Aorta (tissue), 5 donors: ENCODE data around the gene CCM2L. TPM values are rescaled to one million over a fixed set of nuclear protein-coding genes. Genes with fewer than 3 reads are reported as not detected.
A peak's percentile ranks its signal among the peaks of the same experiment; 100 is the strongest.

ENCODE experiments used
- ATAC-seq: fragments of 200-7000 bp; cut with Tn5 transposase; one replicate; pipeline ENCODE4 v1.9.1; 2022; ENCODE audit warnings: moderate library complexity; ENCODE audit not compliant: low FRiP score
- DNase-seq, 2 donors: peaks; one replicate each; pipeline ENCODE4 v3.0.0-alpha.2; 2020
- H3K27ac ChIP-seq, 2 donors: one replicate each; pipeline ENCODE4 v1.5.1; 2013; ENCODE audit warnings: low read length in 2 of 2, mild to moderate bottlenecking in 2 of 2, moderate library complexity in 2 of 2, control low read depth in 1 of 2, inconsistent platforms in 1 of 2, low read depth in 1 of 2
- H3K27me3 ChIP-seq, 2 donors: one replicate each; pipeline ENCODE4 v1.6.1; 2013; ENCODE audit warnings: control low read depth in 1 of 2, low read length in 1 of 2, mild to moderate bottlenecking in 1 of 2, moderate library complexity in 1 of 2; ENCODE audit not compliant: insufficient read depth in 2 of 2, control insufficient read depth in 1 of 2
- H3K36me3 ChIP-seq, 2 donors: one replicate each; pipeline ENCODE4 v1.6.1; 2013; ENCODE audit warnings: control low read depth in 1 of 2, low read length in 1 of 2, mild to moderate bottlenecking in 1 of 2; ENCODE audit not compliant: insufficient read depth in 2 of 2, control insufficient read depth in 1 of 2
- H3K4me1 ChIP-seq, 2 donors: one replicate each; pipeline ENCODE4 v1.6.1; 2013; ENCODE audit warnings: low read length in 2 of 2, control low read depth in 1 of 2, mild to moderate bottlenecking in 1 of 2, moderate library complexity in 1 of 2; ENCODE audit not compliant: insufficient read depth in 2 of 2, control insufficient read depth in 1 of 2
- H3K4me3 ChIP-seq, 2 donors: one replicate each; pipeline ENCODE4 v1.5.1; 2013; ENCODE audit warnings: low read length in 2 of 2, control low read depth in 1 of 2, mild to moderate bottlenecking in 1 of 2
- H3K9me3 ChIP-seq: one replicate; pipeline ENCODE4 v1.6.1; 2013; ENCODE audit warnings: mild to moderate bottlenecking, low read length; ENCODE audit not compliant: control insufficient read depth
- WGBS, 2 donors: extraction: QIAGEN DNeasy Blood & Tissue Kit; methylation state at CpG; one replicate each; pipeline ENCODE4 v1.1.7; 2013; 5-methylcytosine and 5-hydroxymethylcytosine counted together
- intact Hi-C, 2 donors: fragments of 100-400 bp; cut with DNase I; formaldehyde crosslinking; loops; one replicate each; pipeline versions ENCODE4 v1.14.2 to v1.15.0; 2022
- polyA plus RNA-seq, 2 donors: library from polyadenylated mRNA; stranded (reverse); fragments of 200-250 nt; gene quantifications; one replicate each; pipeline ENCODE4 v1.2.3, GENCODE V29; 2013
- total RNA-seq, 2 donors: library from RNA; stranded (reverse); fragmentation: NEBNext Ultra II Directional; extraction: Animal tissue kit (Norgen Biotek cat#: 25700); gene quantifications; one replicate each; pipeline ENCODE4 v1.2.1, GENCODE V29; 2021
- donor health status: healthy with polysubstance abuse.
- donor health status: Bipolar disorder and iron deficiency.
- donor health status: DM: no; HTN: no; CAD: no.
- donor health status: DM: no; HTN: no; CAD: no.
- donor health status: DM: yes; HTN: yes; CAD: no.

Gene CCM2L
- total and polyA plus RNA-seq, 4 donors = 0.88 to 11.0 (median 4.6) TPM

DNA sequence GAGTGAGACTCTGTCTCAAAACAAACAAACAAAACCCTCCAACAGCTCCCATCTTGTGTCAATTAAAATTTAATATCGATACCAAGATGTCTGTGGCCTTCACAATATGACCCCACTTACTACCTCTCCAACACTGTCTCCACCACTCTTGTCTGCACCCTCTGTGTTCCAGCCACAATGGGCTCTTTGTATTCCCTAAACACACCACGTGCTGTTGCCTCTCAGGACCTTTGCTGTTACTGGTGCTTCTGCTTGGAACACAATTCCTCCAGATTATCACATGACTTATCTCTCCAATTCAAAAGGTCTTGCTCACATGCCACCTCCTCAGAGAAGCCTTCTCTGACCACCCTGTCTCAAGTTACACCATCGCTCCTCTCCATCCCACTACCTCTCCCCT, 35.8 kb downstream of the CCM2L start:
- H3K9me3 ChIP-seq = peaks cover 1% of the 10 kb centered on the region
- intact Hi-C loops = no loop called here
- H3K36me3 ChIP-seq = no peaks in the 10 kb centered on the region
- no peak overlapping the region for H3K27ac ChIP-seq
- no peaks in the 10 kb centered on the region for H3K27me3 ChIP-seq
- H3K4me1 ChIP-seq = no peaks in the 10 kb centered on the region
- H3K4me3 ChIP-seq = no peak overlapping the region
- DNase-seq (no peak), ATAC-seq (no peak)
- WGBS, 2 donors = 65 to 71% methylated on average over 3 of the region's 3 CpGs

DNA sequence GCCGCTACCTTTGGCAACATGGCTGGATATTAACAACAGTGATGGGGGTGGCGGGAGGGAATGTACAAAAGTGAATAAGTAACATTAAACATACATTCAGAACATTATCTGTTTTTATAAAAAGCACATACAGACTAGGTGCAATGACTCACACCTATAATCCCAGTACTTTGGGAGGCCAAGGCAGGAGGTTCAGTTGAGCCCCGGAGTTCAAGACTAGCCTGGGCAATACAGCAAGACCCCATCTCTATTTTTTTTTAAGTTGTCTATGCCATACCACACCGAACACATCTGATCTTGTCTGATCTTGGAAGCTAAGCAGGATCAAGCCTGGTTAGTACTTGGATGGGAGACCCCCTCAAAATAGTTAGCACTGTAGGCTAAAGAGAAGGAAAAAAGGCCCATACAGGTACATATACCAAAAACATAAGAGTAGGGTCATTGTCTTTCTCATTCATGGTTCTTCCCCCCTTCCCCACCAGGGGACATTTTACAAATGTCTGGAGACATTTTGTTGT, 40.1 kb downstream of the CCM2L start:
- no peak overlapping the region for H3K27ac ChIP-seq
- DNase-seq (no peak), ATAC-seq (no peak)
- intact Hi-C loops = no loop called here
- H3K27me3 ChIP-seq = no peaks in the 10 kb centered on the region
- peaks cover 1% of the 10 kb centered on the region for H3K9me3 ChIP-seq
- no peaks in the 10 kb centered on the region for H3K36me3 ChIP-seq
- H3K4me1 ChIP-seq = no peaks in the 10 kb centered on the region
- WGBS, 2 donors = 93 to 95% methylated on average over 4 of the region's 4 CpGs
- H3K4me3 ChIP-seq = no peak overlapping the region

DNA sequence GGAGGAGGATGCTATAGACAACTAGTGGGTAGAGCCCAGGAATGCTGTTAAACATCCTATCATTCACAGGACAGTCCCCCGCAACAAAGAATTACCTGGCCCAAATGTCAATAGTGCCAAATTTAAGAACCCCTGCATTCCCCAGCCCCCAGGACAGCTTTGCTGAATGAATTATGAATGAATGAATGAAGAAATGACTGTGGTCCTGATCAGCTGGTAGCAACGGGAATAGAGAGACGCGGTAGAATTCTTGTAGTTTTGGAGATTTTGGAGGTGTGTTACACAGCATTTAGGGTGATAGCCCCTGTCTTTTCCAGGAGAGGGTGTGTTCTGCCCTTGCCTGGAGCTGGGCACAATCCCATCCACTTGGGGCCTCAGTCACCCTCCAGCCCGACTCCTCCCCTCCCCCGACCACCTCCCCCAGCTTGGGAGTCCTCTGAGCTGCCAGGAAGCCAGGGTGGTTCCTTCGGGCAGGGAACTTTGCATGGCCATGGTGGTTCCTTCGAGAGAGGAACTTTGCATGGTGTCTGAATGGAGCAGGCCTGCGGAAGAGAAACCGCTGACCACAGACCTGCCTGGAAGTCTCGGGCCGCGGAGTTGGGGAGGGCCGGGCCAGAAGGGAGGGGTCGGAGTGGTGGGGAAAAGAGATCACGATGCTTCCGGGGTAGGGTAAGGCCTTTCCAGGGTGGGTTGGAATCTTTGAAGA, 40.8 kb downstream of the CCM2L start:
- 16 to 19% methylated on average over 17 of the region's 17 CpGs for WGBS, 2 donors
- Histone ChIP-seq H3K27ac (no peak overlapping the region), H3K9me3 (peaks cover 1% of the 10 kb centered on the region), H3K36me3 (no peaks in the 10 kb centered on the region), H3K4me3 (no peak overlapping the region), H3K27me3 (no peaks in the 10 kb centered on the region), H3K4me1 (no peaks in the 10 kb centered on the region)
- intact Hi-C loops = no loop called here
- DNase-seq = peak; percentile 80 to 82
- ATAC-seq = peak; percentile 58

DNA sequence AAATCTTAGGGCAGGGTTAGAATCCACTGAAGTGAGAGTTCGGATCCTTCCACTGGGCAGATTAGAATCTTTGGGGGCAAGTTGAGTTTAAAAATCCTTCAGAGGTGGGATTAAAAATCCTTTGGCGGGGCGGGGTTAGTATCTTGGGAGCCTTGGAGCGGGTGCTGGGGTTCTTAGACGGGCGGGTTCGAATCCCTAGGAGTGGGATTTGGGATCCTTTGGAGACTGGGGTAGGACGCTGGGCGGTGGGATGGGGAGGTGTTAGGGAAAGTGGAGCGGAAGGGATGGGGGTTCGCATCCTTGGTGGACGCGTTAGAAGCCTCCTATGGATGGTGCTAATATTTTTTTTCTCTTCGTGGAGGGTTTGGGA, 41.5 kb downstream of the CCM2L start:
- Histone ChIP-seq H3K27ac (no peak overlapping the region), H3K27me3 (no peaks in the 10 kb centered on the region), H3K36me3 (no peaks in the 10 kb centered on the region), H3K4me3 (no peak overlapping the region), H3K4me1 (no peaks in the 10 kb centered on the region), H3K9me3 (peaks cover 1% of the 10 kb centered on the region)
- 7 to 8% methylated on average over 13 to 14 of the region's 14 CpGs for WGBS, 2 donors
- DNase-seq = peak in 1 of 2 donors; percentile 61
- ATAC-seq = no peak
- intact Hi-C loops = no loop called here

DNA sequence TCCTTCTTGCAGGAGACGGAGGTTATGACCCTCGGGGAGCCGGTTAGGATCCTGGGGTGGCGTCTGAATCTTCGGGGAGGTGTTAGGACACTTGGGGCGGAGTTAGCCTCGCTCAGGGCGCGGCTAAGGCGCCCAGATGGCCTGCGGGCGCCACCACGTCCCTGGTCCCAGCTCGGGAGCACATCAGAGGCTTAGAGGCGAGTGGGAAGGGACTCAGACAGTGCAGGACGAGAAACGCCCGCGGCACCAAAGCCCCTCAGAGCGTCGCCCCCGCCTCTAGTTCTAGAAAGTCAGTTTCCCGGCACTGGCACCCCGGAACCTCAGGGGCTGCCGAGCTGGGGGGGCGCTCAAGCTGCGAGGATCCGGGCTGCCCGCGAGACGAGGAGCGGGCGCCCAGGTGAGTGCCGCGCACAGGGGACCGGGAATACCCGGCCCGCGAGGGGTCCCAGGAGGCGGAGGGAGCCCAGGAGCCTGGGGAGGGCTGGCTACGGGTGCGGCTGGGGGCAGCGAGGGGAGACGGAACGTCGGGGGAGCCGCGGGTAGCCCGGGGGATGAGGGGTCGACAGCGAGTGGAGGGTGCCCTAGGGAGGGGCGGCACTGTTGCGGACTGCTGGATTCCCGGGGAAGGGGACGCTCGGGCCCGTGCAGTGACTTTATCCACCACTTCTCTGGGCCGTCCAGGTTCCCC, 42.0 kb downstream of the CCM2L start, which contains the start of gene HCK:
Gene HCK, plus strand, starts transcription at position 153 of the 688 bp plus-strand sequence.
- H3K27me3 ChIP-seq = no peaks in the 10 kb centered on the region
- no peak within 1 kb of the TSS for H3K4me3 ChIP-seq
- peaks cover 1% of the 10 kb centered on the region for H3K9me3 ChIP-seq
- ATAC-seq (peak; percentile 70), DNase-seq (peak; percentile 72 to 78)
- intact Hi-C loops = no loop called here
- H3K4me1 ChIP-seq = no peaks in the 10 kb centered on the region
- no peaks in the 10 kb centered on the region for H3K36me3 ChIP-seq
- 2% methylated on average over 56 to 58 of the region's 58 CpGs for WGBS, 2 donors
- no peak within 1 kb of the TSS for H3K27ac ChIP-seq

DNA sequence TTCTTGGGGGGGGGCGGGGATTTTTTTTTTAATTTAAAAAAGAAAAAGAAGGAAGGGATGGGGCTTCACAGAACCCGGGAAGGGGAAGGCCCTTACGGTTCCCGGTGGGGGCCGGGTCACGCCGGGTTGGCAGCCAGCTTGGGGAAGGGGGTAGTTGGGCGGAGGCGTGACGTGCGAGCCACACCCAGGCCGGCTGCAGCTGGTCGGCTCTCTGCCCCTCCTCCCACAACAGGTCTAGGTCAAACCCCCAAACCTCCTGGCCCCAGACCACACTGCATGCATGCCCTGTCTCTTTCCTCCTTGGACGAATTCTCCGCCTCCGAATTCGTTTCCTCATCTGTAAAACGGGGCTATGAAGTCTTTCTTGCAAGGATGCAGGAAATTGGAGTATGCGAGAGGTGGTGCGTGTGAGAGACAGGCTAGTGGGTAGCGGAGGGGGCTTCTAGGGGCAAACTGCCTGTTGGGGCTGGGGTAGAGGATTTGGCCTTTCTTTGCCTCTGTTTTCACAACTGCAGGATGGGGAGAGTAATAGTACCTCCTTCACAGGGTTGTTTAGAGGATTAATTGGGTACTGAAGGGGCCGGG, 42.6 kb downstream of the CCM2L start:
- ATAC-seq (peak; percentile 60), DNase-seq (peak; percentile 84 to 86)
- Histone ChIP-seq H3K4me3 (no peak overlapping the region), H3K27me3 (no peaks in the 10 kb centered on the region), H3K9me3 (peaks cover 1% of the 10 kb centered on the region), H3K36me3 (no peaks in the 10 kb centered on the region), H3K4me1 (no peaks in the 10 kb centered on the region), H3K27ac (no peak overlapping the region)
- whole genome bisulfite sequencing, 2 donors = 15 to 18% methylated on average over 22 of the region's 22 CpGs
- intact Hi-C loops = no loop called here

DNA sequence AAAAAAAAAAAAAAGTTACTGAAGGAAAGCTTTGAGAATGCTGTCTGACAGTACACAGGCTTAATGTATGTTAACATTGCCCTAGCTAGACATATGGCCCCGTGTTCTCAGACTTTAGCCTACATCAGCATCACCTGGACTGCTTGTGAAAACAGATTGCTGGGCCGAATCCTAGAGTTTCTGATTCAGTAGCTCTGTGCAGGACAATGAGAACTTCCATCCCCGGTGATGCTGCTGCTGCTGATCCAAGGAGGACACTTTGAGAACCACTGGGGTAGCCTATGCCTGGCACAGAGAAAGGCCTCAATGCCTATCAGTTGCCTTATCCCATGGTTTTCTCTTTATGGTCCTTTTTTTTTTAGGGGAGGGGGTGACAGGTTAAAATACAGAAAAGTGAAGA, 43.4 kb downstream of the CCM2L start:
- H3K27me3 ChIP-seq = no peaks in the 10 kb centered on the region
- intact Hi-C loops = no loop called here
- ATAC-seq (no peak), DNase-seq (no peak)
- H3K4me3 ChIP-seq = no peak overlapping the region
- H3K9me3 ChIP-seq = peaks cover 1% of the 10 kb centered on the region
- no peaks in the 10 kb centered on the region for H3K36me3 ChIP-seq
- WGBS, 2 donors = 86 to 89% methylated on average over 3 of the region's 3 CpGs
- H3K4me1 ChIP-seq = no peaks in the 10 kb centered on the region
- H3K27ac ChIP-seq = no peak overlapping the region

DNA sequence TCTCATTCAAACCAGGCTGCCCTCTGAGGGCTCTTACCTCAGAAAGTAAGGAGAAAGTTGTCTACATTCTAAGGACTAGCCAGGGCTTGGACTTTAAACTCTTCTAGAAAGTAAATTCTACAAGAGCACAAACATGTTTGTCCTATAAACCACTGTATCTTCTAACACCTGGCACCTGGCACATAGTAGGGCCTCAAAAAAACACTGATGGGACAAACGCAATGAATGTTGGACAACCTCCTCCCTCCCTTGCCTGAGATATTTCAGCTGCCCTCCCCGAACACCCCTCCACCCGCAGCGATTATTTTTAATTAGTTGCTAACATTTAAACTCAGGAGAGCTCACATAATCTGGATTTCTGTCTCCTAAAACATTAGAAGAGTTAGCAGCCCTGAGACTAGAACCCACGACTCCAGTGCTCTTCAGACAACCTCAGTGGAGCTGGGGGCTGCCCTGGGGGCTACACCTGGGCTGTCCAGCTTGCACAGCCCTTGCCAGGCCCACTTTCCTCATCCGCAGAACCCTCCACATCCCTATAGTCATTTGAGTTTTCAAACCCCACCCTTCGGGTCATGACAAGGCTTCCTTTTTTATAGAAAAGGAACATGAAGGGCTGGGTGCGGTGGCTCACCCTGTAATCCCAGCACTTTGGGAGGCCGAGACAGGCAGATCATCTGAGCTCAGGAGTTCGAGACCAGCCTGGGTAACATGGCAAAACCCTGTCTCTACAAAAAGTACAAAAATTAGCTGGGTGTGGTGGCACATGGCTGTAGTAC, 46.7 kb downstream of the CCM2L start:
- peak in 1 of 2 donors; percentile 34 for DNase-seq
- WGBS, 2 donors = 70 to 71% methylated on average over 10 of the region's 10 CpGs

More for the DNA sequence above, 46.7 kb downstream of the CCM2L start:
- Histone ChIP-seq H3K36me3 (no peaks in the 10 kb centered on the region), H3K4me3 (no peak overlapping the region), H3K9me3 (no peaks in the 10 kb centered on the region), H3K27ac (no peak overlapping the region), H3K4me1 (no peaks in the 10 kb centered on the region), H3K27me3 (no peaks in the 10 kb centered on the region)
- intact Hi-C loops = no loop called here
- no peak for ATAC-seq
